Smooth muscle cell (in vitro differentiated cells): ENCODE data around the gene FAM120B. TPM values are rescaled to one million over a fixed set of nuclear protein-coding genes. Genes with fewer than 3 reads are reported as not detected.

ENCODE experiments used
- DNase-seq: peaks from one replicate; lab custom pipeline; 2025; ENCODE audit not compliant: unreplicated experiment; lab: John Stamatoyannopoulos, UW
- H2AFZ ChIP-seq: fragments of 200-600 bp; sonication (generic); 2 replicates; pipeline ENCODE4 v1.6.0; 2016; ENCODE audit warnings: antibody characterized with exemption, low read depth, mild to moderate bottlenecking
- H3F3A ChIP-seq: fragments of 200-600 bp; sonication (generic); 2 replicates; pipeline ENCODE4 v1.6.0; 2017; ENCODE audit warnings: antibody characterized with exemption, low read depth
- H3K27ac ChIP-seq: fragments of 200-600 bp; sonication (generic); 2 replicates; pipeline ENCODE4 v1.5.1; 2016; ENCODE audit warnings: low read depth, mild to moderate bottlenecking
- H3K27me3 ChIP-seq: fragments of 200-600 bp; sonication (generic); 2 replicates; pipeline ENCODE4 v1.6.1; 2016; ENCODE audit warnings: low read depth, mild to moderate bottlenecking
- H3K36me3 ChIP-seq: fragments of 200-600 bp; sonication (generic); 2 replicates; pipeline ENCODE4 v1.5.1; 2016; ENCODE audit warnings: low read depth
- H3K4me1 ChIP-seq: fragments of 200-600 bp; sonication (generic); 2 replicates; pipeline ENCODE4 v1.5.1; 2016; ENCODE audit warnings: low read depth
- H3K4me2 ChIP-seq: fragments of 200-600 bp; sonication (generic); 2 replicates; pipeline ENCODE4 v1.6.0; 2016; ENCODE audit warnings: mild to moderate bottlenecking
- H3K4me3 ChIP-seq: fragments of 200-600 bp; sonication (generic); 2 replicates; pipeline ENCODE4 v1.5.1; 2016; ENCODE audit warnings: mild to moderate bottlenecking
- H3K79me2 ChIP-seq: fragments of 200-600 bp; sonication (generic); 2 replicates; pipeline ENCODE4 v1.6.0; 2016; ENCODE audit warnings: low read depth, mild to moderate bottlenecking
- H3K9ac ChIP-seq: fragments of 200-600 bp; sonication (generic); 2 replicates; pipeline ENCODE4 v1.6.0; 2016; ENCODE audit warnings: low read depth
- H3K9me3 ChIP-seq: fragments of 200-600 bp; sonication (generic); replicated peaks from 2 replicates; pipeline ENCODE4 v1.5.1; 2016; ENCODE audit warnings: low read depth
- H4K20me1 ChIP-seq: fragments of 200-600 bp; sonication (generic); 2 replicates; pipeline ENCODE4 v1.6.0; 2016; ENCODE audit warnings: low read depth
- CTCF ChIP-seq: fragments of 200-600 bp; sonication (generic); IDR thresholded peaks from 2 replicates; pipeline ENCODE4 v1.5.1; 2017; ENCODE audit warnings: borderline replicate concordance, mild to moderate bottlenecking, antibody characterized with exemption; ENCODE audit not compliant: insufficient read depth, poor library complexity, severe bottlenecking
- WGBS: methylation state at CpG from one replicate; pipeline ENCODE4 v1.1.7; 2016; ENCODE audit warnings: low lambda C conversion rate; 5-methylcytosine and 5-hydroxymethylcytosine counted together
- polyA plus RNA-seq: library from polyadenylated mRNA; unstranded; fragments of >200 nt; fragmentation: Nextera tagmentation; extraction: Ambion mirVana; gene quantifications from 2 replicates; pipeline ENCODE4 v1.2.1, GENCODE V29; 2016
- total RNA-seq: library from RNA; depleted of rRNA; stranded (reverse); fragments of >200 nt; gene quantifications from 2 replicates; pipeline ENCODE4 v1.2.3, GENCODE V29; 2014

FAM120B gene
- total and polyA plus RNA-seq, 2 experiments from 2014 or later, result 17.8 to 26.3 TPM

- Histone ChIP-seq H3K9me3 (no peaks in the 10 kb centered on the region), H3F3A (no peaks in the 10 kb centered on the region), H3K36me3 (no peaks in the 10 kb centered on the region), H3K9ac (no peak overlapping the region), H3K27ac (no peak overlapping the region), H3K79me2 (no peaks in the 10 kb centered on the region), H4K20me1 (no peaks in the 10 kb centered on the region), H3K4me2 (no peak overlapping the region), H2AFZ (no peak overlapping the region), H3K27me3 (no peaks in the 10 kb centered on the region), H3K4me1 (no peaks in the 10 kb centered on the region), H3K4me3 (no peak overlapping the region)
- TF ChIP-seq CTCF, result no peak
- DNase-seq, result no peak
- 85% methylated on average over 17 of the region's 17 CpGs for WGBS
Observed at GRCh38 chr6:170445487-170445886, 138.9 kb downstream of the FAM120B start.

- TF ChIP-seq CTCF, result no peak
- no peaks in the 10 kb centered on the region for H3K9me3 ChIP-seq
- no peak overlapping the region for H2AFZ ChIP-seq
- no peaks in the 10 kb centered on the region for H3K4me1 ChIP-seq
- DNase-seq, result no peak
- H4K20me1 ChIP-seq, result no peaks in the 10 kb centered on the region
- H3K9ac ChIP-seq, result no peak overlapping the region
- H3F3A ChIP-seq, result no peaks in the 10 kb centered on the region
- H3K27me3 ChIP-seq, result no peaks in the 10 kb centered on the region
- H3K27ac ChIP-seq, result no peak overlapping the region
- H3K36me3 ChIP-seq, result no peaks in the 10 kb centered on the region
- H3K79me2 ChIP-seq, result no peaks in the 10 kb centered on the region
- 94% methylated on average over 9 of the region's 9 CpGs for WGBS
- no peak overlapping the region for H3K4me2 ChIP-seq
- no peak overlapping the region for H3K4me3 ChIP-seq
Observed at GRCh38 chr6:170445971-170446370, 139.4 kb downstream of the FAM120B start.

GRCh38 chr6:170446841-170447560 is 140.4 kb downstream of the FAM120B start:
- TF ChIP-seq CTCF, result no peak
- Histone ChIP-seq H3K36me3 (no peaks in the 10 kb centered on the region), H3K4me3 (no peak overlapping the region), H3F3A (no peaks in the 10 kb centered on the region), H3K27me3 (no peaks in the 10 kb centered on the region), H4K20me1 (no peaks in the 10 kb centered on the region), H3K4me2 (no peak overlapping the region), H3K27ac (no peak overlapping the region), H3K79me2 (no peaks in the 10 kb centered on the region), H3K9ac (no peak overlapping the region), H2AFZ (no peak overlapping the region), H3K9me3 (no peaks in the 10 kb centered on the region), H3K4me1 (no peaks in the 10 kb centered on the region)
- DNase-seq, result no peak
- whole genome bisulfite sequencing, result 95% methylated on average over 15 of the region's 15 CpGs

- TF ChIP-seq CTCF, result no peak
- 90% methylated on average over 14 of the region's 14 CpGs for WGBS
- Histone ChIP-seq H3K27me3 (no peaks in the 10 kb centered on the region), H3K27ac (no peak overlapping the region), H3F3A (no peaks in the 10 kb centered on the region), H3K4me3 (no peak overlapping the region), H3K36me3 (no peaks in the 10 kb centered on the region), H3K79me2 (no peaks in the 10 kb centered on the region), H3K4me1 (no peaks in the 10 kb centered on the region), H3K4me2 (no peak overlapping the region), H3K9me3 (no peaks in the 10 kb centered on the region), H3K9ac (no peak overlapping the region), H2AFZ (no peak overlapping the region), H4K20me1 (no peaks in the 10 kb centered on the region)
- DNase-seq, result no peak
Observed at GRCh38 chr6:170447561-170447930, 141.0 kb downstream of the FAM120B start.
